Pulmonary artery endothelial cell (primary cell): ENCODE data around the gene NRDE2. TPM values are rescaled to one million over a fixed set of nuclear protein-coding genes. Genes with fewer than 3 reads are reported as not detected.
"Not testable (repeated sequence)": the region's sequence is repeated elsewhere in the genome, so short reads cannot be mapped to it uniquely, and the experiment has no call there.

Experiments used
- DNase-seq: peaks from one replicate; pipeline ENCODE4 v3.0.0-alpha.2; 2011; ENCODE audit warnings: low read depth, low spot score
- total RNA-seq: library from RNA; depleted of rRNA; stranded (reverse); fragments of >200 nt; gene quantifications from 2 replicates; pipeline ENCODE4 v1.2.3, GENCODE V29; 2014

Gene NRDE2
- total RNA-seq, 1 donor from 2014 or later: 8.7 TPM

DNA sequence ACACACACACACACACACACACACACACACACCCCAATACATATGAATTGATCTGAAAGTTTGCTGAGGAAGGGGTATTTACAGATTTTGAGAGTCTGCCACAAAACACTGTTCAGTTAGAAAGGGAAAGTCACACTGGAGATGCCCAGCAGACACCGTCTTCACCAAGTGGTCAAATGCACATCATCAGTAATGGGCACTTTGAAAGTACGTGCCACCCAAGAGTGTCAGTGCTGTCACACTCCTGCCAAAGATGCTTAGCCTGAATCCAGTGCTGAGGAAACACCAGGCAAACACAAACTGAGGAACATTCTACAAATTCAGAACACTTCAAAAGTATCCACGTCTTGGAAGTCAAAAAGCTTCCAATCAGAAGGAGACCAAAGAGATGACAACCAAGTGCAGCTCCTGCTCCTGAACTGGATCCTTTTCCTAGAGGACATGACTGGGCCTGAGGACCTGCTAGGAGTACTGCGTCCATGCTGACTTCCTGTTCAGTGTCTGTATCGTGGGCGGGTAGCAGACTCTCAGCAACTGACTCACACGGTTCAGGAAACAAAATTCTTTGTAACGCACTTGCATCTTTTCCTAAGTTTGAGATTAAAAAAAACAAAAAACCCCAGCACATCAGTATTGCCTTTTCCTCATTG lies 56.8 kb downstream of the NRDE2 start:
- peak; percentile 71 for DNase-seq

DNA sequence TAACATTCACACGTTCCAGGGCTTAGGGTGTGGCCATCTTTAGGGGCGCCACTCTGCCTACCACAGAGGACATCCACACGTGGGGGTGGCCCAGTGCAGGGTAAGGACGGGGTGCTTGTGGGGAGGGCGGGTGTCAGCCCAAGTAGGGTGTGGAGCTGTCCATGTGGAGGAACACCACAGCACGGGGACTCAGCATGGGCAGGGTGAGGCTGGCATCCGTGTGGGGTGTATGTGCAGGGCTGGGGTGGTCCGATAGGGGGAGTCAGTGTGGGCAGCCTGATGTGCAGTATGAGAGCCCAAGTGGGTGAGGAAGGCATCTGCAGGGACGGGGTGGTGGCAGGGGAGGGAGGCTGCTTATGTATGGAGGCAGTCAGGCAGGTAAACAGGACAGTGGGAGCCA lies 57.7 kb downstream of the NRDE2 start:
- DNase-seq: no peak

DNA sequence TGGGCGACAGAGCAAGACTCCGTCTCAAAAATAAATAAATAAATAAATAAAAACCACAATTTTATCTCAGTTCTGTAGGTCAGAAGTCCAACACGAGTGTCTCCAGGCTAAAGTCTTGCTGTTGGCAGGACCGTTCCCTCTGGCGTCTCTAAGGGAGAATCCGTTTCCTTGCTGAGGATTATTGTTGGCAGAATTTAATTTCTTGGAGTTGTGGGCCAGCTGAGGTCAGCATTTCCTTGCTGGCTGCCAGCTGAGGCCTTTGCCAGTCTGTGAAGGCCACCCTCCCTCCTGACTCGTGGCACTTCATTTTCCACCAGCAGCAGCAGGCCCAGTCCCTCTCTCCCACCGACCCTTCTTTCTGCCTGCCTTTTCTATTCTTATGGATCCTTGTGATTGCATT lies 58.2 kb downstream of the NRDE2 start:
- DNase-seq: no peak

DNA sequence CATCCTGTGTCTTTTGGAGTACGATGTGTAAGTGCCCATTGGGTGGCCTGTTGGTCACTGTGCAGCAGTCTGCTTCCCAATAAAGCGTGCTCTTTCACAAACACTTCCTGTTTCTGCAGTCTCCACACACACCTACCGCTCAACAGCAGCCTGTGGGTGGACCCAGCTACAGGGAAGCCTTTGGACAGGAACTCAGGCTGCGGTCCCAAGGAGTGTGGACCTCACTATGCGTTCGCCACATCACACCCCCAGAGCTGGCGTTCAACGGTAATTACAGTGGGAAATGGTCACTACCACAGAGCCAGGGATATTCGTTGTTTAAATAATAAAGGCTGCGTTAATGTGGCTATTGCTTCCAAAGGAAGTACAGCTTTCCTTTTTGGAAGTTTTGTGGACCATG lies 59.2 kb downstream of the NRDE2 start:
- no peak for DNase-seq

DNA sequence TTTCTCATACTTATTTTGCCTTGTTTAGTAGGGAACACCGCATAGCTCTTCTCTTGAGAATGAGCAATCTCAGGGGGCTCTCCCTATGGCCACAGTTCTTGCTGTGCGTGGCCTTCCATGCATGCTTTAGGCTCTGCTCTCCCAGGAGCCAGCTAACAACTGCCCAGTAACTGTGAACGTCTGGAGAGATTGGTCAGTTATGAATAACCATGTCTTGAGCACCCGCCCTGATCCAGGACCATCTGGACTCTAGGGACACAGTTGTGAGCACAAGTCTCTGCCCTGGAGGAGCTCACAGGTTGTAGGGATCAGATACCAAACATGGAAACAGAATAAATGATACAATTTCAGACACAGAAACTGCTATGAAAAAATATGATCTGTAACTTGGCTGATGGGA lies 63.3 kb downstream of the NRDE2 start:
- no peak for DNase-seq

DNA sequence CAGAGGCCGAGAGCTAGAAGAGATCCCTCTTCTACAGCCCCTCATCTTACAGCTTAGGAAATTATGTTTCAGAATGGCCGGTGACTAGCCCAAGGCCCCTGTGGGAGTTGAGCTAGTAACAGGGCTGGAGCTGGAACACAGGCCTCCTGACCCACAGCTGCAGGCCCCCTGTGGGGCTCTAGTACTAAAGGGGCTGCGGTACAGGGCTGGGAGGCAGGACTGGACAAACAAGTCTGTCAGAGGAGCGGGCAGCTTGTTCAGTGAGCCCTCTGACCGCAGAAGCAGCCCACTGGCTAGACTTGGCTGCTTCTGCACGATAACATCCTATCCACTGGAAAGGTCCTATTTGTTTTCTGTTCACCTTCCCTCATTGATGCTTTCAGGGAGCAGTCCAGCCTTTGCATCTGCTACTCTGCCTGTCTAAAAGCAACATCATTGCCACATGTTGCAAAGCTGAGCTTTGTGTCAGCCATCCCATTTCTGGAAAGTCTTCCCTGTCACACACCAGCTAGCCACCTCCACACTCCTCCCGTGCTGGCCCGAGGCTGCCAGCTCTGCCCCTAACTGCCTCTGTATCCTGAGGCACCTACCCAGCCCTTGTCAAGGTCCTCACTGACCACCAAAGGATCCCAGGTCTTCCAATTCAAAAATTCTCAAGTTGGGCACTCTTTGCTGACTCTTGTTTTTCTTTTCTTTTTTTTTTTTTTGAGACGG lies 65.1 kb downstream of the NRDE2 start:
- no peak for DNase-seq

DNA sequence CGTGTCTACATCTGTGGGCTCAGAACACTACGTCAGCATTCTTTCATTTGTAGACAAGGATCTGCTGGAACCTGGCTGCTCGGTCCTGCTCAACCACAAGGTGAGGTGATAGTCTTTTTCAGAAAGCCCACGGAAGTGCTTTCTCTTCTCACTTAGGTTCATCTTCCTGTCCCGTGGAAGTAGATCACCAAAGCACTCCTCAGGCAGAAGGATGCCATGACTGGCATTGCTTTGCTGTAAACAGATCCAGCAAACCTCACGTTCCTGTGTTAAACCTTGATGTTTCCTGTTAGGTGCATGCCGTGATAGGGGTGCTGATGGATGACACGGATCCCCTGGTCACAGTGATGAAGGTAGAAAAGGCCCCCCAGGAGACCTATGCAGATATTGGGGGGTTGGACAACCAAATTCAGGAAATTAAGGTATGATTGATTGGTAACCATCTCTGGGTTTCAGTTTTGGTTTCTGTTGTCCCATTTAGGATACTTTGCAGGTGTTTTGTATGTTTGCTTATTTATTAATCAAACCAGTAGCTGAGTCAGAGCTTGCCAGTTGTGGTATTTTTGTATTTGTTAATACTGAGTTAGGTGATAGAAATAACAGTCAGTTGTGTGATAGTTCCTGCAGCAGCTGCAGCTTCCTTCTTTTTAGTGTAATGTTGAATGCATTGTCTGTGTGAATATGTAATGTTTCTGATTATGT lies 67.8 kb downstream of the NRDE2 start:
- DNase-seq: no peak

DNA sequence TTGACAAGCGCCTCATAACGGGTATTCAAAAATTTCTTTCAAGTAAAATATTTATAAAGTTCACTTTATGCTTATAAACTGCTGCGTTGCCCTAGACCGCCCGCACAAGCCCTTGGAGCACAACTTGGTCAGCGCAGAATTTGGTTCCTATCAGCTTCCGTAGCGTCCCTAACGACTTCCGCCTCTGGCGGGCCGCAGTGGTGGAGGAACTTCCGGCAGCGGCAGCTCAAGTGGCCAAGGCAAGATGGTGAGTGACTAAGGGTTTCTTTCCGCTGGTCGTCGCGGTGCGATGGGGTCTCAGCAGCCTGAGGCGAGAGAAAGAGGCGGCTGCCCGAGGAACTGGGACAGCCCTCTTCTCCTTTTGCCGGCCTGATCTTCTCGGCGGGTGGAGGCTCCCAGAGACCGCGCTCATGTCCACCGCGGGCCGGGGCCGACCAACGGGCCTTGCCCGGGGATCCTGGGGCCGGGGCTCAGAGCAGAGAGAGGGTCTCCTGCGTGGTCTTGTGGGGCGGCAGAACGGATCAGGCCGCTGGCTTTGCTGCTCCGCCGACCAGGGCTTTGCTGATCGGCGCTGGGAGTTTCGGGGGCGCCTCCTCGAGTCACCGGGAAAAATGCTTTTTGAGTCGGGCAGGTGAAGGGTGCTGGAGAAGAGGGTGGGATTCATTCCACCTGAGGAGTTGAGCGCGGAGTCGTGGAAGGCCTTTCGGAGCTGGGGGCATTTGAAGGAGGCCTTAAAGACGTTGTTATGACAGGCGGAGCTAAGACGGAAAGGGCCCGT lies 75.2 kb downstream of the NRDE2 start, which contains the start of gene PSMC1:
TSS of gene PSMC1 (plus strand) at position 200 of the 778 bp plus-strand sequence. CDS start at position 245, 45 bp downstream.
- peak; percentile 77 for DNase-seq

DNA sequence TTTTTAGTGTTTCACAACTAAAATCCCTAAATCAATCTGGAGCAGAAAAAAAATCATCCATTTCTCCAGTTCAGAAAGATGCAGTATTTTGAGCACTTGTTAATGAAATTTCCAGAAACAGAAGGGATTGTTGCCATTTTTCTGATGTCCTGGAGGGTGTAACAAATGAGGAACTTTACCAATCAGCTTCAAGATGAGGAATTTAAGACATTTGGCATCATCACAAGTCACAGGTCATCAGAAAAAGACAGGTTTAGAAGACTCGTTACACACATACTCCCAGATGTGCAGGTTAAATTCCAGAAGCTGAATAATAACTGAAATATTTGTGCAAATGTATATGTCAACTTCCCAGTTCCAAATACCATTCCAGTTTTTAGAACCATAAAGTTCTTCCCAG lies 75.9 kb downstream of the NRDE2 start:
- DNase-seq: no peak

DNA sequence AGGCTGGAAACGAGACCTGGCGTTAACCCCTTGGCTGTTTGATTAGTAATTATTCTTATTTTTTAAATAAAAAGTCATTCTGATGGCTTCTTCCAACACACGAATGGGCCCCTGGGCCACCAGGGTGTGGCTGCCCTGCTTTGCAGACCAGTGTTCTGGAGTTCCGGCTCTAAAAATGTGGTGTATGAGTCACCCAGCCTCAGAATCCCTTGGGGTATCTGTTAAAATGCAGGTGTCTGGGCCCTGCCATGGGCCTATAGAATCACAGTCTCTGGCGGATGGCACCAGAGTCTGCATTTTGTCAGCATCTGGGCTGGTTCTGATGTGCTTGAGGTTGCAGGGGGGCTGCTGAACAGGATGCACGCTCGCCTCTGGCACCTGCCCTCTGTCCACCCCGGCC lies 77.9 kb downstream of the NRDE2 start:
- no peak for DNase-seq

DNA sequence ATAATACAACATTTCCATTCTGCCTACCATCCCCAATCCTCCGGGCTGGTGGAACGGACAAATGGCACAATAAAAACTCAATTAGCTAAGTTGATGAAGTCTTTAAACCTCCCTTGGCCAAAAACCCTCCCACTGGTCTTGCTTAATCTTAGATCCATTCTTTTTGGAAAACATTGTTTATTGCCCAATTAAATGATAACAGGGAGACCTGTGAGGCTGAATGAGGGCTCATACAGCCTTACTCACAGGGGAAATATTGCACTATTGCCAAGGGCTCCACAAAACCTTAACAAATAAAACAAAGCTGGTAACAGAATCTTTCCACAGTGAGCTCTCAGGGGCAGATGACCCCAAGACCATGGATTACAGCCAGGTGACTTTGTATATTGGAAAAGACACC lies 83.1 kb downstream of the NRDE2 start:
- no peak for DNase-seq

DNA sequence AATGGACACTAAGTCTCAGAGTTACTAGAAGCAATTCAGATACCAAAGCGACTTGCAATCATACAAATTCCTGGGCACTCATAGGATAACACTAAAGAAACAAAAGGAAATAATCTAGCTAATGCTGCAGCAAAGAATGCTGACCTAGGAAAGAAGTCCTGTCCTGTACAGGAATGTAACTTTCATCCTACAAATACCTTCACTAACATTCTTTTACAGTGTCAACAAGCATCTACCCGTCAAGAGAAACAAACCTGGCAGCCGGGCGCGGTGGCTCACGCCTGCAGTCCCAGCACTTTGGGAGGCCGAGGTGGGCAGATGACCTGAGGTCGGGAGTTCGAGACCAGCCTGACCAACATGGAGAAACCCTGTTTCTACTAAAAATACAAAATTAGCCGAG lies 84.3 kb downstream of the NRDE2 start:
- DNase-seq: not testable (repeated sequence)

DNA sequence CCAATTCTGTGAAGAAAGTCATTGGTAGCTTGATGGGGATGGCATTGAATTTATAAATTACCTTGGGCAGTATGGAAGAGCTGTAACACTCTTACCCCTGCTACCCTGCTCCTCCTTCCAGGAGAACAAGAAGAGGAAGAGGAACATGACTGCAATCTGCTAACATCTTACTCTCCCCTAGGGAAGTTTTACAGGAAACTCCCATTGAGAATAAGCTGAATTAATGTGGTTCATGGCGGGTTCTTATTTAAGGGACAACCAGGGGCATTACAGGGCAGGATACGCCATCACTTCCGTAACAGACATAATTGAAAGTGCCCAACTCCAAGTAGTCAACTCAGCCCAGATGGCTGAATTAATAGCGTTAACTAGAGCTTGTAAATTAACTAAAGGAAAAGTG lies 84.8 kb downstream of the NRDE2 start:
- DNase-seq: no peak

DNA sequence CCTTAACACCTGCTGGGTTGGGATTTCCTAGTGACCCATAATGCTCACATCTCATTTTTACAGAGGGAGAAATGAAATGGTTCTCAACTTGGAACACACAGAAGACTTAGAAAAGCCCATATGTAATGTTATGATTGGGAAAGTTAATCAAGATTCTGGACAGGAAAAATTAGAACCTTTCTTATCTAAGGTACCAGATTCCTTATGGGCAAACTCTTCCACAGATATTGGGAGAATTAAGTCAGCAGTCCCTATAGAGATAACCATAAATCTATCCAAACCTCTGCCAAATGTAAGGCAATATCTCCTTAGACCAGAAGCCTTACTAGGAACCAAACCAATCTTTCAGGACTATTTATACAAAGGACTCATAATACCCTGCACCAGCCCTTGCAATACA lies 89.3 kb downstream of the NRDE2 start:
- no peak for DNase-seq

DNA sequence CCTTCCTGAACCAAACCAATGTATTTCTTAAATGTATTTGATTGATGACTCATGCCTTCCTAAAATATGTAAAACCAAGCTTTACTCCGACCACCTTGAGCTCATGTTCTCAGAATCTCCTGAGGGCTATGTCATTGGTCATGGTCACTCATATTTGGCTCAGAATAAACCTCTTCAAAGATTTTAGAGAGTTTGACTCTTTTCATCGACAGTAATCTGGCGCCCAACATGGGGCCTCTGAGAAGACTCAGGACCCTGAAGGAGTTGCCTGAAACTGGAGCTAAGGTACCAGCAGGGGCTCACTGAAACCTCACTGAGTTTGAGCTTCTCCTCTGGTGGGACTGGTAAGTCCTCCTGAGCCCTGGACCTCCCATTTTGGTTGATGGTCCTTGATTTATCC lies 92.6 kb downstream of the NRDE2 start:
- no peak for DNase-seq

DNA sequence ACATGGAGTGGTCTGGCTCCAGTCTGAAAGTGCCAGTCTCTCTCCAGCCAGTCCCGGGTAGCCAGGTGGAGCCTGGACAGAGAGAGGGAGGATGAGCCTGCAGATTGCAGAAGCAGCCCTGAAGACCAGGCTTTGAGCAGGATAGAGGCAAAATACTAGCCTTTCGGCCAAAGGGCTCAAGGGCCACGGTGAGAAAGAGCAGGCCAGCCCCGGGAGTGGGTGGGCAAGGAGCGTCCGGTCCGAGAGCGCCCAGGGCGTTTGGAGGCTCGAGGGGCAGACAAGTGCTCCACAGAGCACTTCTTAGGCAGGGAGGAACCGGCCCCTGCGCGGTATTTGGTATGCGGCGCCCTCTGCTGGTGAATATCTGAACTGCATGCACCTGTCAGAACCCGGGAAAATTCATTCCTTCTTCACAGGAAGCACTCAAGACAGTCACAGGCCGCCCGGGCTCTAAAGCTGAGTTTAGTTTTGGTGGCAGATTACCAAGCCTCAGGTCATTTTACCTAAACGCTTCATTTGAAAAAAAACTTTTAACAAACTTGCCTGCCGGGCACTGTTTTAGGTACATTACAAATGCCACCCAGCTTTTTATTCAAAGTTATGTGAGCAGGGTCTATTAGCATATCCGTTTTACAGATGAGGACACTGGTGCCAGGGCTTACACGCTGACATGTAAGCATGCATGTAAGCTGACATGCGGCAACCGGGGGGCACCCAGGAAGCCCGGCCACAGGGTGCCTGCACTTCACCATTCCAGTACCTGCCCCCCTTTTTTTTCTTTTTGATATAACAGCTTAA lies 96.4 kb downstream of the NRDE2 start:
- no peak for DNase-seq

DNA sequence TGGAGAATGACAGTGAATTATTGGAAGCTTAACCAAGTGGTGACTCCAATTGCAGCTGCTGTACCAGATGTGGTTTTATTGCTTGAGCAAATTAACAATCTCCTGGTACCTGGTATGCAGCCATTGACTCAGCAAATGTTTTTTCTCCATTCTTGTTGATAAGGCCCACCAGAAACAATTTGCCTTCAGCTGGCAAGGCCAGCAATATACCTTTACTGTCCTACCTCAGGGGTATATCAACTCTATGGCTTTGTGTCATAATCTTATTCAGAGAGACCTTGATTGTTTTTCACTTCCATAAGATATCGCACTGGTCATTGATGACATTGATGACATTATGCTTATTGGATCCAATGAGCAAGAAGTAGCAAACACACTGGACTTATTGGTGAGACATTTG lies 101.8 kb downstream of the NRDE2 start:
- not testable (repeated sequence) for DNase-seq

DNA sequence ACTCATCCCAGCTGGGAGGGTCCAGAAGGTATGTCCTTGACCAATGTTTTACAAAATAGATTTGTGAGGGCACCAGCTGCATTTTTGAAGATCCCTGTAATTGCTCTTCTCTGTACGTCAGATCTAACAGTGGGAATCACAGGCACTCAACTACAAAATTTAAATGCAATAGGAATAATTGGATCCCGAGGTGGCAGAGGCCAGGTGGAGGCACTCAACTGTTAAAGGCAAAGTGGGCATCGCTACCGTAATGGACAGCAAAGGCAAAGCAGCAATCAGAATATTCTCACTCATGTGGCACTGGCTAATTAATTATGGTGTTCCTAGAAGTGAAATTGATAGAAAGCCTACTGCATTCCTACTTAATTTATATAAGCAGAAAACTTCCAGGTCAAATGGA lies 103.3 kb downstream of the NRDE2 start:
- no peak for DNase-seq
